ENCODE results near the gene RAD1.

DNA sequence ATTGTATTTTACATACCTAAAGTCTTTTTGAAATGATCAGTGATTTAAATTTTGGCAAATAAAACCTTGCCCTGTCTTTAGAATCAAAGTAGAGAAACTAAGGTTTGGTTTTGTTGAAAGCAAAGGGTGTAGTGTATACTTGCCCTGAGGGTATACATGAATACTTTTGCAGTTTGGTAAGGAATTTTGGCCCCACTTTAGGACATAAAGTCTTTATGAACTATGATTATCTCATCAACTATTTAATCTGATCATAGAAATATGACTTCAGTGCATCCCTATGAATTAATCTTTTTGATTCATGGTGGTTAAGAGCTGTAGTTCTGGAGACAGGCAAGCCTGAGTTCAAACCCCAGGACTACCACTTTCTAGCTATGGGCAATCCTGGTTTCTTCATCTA, 17.7 kb downstream of the RAD1 start:
- TF ChIP-seq, protein P1, sequence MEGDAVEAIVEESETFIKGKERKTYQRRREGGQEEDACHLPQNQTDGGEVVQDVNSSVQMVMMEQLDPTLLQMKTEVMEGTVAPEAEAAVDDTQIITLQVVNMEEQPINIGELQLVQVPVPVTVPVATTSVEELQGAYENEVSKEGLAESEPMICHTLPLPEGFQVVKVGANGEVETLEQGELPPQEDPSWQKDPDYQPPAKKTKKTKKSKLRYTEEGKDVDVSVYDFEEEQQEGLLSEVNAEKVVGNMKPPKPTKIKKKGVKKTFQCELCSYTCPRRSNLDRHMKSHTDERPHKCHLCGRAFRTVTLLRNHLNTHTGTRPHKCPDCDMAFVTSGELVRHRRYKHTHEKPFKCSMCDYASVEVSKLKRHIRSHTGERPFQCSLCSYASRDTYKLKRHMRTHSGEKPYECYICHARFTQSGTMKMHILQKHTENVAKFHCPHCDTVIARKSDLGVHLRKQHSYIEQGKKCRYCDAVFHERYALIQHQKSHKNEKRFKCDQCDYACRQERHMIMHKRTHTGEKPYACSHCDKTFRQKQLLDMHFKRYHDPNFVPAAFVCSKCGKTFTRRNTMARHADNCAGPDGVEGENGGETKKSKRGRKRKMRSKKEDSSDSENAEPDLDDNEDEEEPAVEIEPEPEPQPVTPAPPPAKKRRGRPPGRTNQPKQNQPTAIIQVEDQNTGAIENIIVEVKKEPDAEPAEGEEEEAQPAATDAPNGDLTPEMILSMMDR (IDR thresholded peaks at IDR 0.05), result no peak
- TF ChIP-seq POLR2A (IDR thresholded peaks at IDR 0.05) (no peak), POLR2AphosphoS5 (IDR thresholded peaks at IDR 0.05) (no peak)

All from breast epithelium (tissue), 3 donors.